NCI-H526 treated with DMSO at 0.1 percent for 48 hours (cell line): ENCODE measurements around the gene TMEM87B.
"Not testable (repeated sequence)": the region's sequence is repeated elsewhere in the genome, so short reads cannot be mapped to it uniquely, and the experiment has no call there.

ENCODE experiments used
- DNase-seq: peaks from one replicate; lab custom pipeline; 2025; lab: John Stamatoyannopoulos, UW

Gene TMEM87B

DNA sequence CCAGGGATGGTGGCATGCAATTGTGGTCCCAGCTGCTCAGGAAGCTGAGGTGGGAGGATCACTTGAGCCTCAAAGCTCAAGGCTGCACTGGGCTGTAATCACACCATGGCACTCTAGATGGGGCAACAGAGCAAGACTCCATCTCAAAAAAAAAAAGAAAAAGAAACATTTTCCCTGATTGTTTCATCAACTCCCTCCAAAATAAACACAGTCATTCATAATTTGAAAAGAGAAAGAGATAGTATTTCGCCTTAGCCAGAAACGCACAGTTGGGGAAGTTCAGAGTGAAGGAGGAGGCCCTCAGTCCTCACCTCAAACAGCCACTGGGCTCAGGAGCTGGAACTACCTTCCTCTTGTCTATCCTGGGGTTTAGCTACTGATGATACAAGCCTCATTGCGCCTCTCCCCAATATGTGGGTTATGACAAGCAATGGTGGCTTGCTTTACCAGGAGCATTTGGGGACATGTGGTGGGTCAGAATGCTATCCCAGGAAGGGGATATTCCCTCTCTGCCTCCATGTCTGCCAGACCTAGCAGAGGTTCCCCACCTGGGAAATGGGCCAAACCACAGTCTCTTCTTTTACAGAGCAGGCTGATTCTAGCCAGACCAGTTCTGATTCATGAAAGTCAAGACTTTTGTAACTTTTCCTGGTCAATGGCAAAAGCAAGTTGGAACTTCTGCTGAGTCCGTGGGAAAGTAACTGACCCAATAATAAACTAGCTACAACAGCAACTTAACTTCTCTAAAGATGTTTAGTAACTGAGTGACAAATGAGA lies 22.2 kb upstream of the TMEM87B start:
- DNase-seq, result no peak

DNA sequence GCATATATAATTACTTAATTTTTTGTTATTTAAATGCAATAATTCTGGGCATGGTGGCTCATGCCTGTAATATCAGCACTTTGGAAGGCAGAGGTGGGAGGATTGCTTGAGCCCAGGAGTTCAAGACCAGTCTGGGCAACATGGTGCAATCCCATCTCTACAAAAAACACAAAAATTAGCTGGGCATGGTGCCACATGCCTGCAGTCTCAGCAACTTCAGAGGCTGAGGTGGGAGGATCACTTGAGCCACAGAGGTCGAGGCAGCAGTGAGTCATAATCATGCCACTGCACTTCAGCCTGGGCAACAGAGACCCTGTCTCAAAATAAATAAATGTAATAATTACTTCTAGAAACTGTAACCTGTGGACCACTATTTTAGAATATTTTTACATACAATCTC lies 21.5 kb upstream of the TMEM87B start:
- no peak for DNase-seq

DNA sequence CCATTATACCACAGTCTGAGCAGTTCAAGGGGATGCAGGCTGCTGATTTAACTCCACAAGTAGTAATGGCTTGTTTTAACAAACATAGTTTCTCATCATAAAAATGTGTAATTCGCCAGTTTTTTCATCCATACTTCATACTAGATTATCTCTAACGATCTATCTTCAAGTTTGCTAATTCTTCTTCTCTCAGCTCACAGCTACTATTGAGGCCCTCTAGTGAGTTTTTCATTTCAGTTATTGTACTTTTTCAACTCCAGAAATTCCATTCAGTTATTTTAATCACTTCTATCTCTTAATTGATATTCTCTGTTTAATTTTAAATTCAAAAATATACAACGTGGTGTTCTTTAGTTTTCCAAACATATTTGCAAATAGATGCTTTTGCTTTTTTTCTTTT lies 20.1 kb upstream of the TMEM87B start:
- DNase-seq, result no peak

DNA sequence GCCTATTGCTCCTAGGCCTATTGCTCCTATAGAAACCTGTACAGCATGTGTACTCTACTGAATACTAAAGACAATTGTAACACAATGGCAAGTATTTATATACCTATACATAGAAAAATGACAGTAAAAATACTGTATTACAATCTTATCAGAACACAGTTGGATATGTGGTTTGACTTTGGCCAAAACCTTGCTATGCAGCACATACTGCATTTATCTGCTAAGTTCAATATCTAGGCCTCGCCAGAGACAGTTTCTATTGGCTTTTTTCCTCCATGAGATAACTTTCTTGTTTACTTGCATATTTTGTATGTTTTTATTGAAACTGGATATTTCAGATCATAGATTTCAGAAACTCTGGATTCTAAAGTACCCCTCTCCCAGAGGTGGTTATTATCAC lies 19.3 kb upstream of the TMEM87B start:
- no peak for DNase-seq

DNA sequence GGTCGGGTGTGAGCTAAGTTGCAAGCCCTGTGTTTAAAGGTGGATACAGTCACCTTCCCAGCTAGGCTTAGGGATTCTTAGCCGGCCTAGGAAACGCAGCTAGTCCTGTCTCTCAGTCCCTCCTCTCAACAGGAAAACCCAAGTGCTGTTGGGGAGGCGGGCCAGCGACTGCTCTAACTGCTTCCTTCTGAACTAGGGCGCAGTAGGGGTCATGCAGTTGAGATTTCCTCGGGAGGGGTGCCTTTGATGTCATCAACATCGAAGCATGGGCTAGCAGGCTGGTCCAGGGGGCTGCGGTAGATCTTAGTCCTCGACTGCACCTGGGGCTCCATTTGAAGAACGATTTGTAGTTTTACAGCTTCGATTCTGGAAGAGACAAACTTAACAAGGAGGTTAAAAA lies 15.5 kb upstream of the TMEM87B start:
- DNase-seq, result not testable (repeated sequence)

DNA sequence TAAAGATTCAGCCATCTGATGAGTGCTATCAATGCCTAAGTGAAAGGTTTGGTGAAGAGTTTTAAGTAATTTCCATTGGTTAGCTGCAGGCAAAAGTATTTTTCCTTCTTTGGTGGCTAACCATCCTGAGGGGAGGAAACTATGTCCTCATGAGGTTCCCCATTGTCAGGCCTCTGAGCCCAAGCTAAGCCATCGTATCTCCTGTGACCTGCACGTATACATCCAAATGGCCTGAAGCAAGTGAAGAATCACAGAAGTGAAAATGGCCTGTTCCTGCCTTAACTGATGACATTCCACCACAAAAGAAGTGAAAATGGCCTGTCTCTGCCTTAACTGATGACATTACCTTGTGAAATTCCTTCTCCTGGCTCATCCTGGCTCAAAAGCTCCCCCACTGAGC lies 15.0 kb upstream of the TMEM87B start:
- DNase-seq, result not testable (repeated sequence)

DNA sequence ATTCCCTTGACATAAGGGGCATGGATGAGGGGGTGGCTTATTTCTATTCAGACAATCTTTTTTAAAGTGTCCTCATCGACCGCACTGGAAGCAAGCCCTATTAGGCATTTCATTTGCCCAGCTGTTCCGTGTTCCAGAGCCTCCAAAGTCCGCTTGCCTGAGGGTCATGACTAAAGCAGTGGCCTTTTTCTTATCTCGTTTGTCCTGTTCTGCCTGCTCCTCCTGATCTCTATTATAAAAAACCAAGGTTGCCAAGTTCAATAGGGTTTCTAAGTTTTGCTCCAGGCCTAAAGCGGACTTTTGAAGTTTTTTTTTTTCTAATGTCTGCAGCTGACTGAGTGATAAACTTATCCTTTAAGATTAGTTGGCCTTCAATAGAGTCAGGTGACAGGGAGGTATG lies 13.6 kb upstream of the TMEM87B start:
- not testable (repeated sequence) for DNase-seq

DNA sequence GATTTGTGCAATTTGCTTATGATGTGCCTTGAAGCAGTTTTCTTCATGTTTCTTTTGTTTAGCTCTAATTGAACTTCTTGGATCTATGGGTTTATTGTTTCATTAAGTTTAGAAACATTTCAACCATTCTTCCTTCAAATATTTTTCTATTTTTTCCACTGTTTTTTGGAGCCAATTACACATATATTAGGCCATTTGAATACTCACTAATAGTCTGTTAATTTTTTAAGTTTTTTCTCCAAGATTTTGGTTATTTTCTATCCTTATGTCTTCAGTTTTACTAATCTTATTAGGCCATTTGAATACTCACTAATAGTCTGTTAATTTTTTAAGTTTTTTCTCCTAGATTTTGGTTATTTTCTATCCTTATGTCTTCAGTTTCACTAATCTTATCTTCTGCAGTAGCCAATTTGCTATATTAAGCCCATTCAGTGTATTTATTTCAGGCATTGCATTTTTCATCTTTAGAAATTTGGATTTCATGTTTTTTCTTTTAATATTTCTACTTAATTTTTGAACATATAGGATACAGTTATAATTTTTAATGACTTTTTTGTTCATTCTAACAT lies 9.5 kb upstream of the TMEM87B start:
- no peak for DNase-seq

DNA sequence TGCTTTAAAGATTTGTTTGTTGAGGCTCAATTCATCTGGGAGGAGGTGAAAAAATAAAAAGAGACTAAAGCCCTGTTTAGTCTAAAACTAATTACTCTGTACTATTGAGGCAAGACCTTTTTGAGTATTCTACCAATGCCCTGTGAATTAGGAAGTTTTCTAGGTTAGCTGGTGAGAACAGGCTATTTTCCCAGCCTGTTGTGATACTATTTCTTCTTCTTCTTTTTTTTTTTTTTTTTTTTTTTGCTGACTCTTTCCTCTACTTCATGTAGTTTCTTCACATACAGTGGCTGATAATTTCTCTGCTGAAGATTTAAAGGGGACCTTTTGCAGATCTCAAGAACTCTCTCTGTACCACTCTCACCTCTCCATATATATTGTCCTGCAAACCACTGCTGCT lies 8.8 kb upstream of the TMEM87B start:
- DNase-seq, result no peak

DNA sequence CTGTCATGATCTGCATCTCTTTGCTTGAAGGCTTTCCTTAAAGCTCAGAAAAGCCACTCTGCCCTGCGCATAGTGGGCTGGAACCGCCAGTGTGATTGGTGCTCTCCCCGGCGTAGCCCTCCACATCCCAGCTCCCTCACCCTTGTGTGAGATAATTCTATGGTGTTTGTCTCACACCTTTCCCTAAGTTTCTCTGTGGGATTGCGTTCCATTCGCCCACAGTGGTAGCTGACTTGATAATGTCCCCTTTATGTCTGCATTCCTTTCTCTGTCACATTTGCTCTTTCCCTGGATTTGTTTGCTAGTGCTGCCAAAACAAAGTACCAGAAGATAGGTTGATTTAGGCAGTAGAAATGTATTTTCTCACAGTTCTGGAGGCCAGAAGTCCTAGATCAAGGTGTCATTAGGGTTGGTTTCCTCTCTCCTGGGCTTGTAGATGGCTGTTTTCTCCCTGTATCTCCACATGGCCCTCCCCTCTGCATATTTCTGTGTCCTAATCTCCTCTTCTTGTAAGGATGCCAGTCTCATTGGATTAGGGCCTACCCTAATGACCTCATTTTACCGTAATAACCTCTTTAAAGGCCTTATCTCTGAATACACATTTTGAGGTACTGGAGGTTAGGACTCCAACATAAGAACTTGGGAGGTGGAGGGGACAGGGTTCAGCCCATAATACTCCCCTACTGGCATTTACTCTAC lies 7.4 kb upstream of the TMEM87B start:
- no peak for DNase-seq

DNA sequence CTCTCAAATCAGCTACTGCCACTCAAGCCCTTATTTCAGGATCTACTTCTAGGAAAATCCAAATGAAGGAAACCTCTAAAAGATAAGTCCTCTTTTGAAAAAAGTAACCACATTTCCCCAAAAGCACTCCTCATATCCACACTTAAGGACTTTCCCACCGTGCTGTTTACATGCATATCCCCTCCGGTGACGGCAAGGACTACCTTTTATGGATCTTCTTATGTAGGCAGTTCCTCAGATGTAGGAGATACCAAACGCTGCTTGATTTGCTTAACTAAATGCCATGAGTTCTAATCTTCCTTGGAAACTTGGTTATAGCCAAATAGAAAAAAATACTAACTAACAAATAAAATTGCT lies 6.9 kb upstream of the TMEM87B start:
- no peak for DNase-seq

DNA sequence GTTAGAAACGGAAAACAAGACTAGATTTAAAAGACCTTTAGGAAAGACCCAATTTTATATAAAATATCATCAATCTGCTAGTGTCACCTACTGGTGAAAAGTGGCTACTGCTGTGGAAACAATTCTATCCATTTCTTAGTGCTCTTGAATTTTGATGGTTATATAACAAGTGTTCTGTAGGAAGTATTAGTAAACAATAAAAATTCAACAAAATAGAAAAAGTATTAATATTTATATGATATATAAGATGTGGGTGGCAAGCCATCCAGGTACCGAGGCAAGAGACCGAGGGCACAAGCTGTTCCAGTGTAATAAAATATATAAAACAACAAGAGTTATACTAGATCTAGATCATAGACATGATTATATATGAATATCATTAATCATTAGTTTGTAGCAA lies 6.2 kb upstream of the TMEM87B start:
- DNase-seq, result peak; percentile 43

DNA sequence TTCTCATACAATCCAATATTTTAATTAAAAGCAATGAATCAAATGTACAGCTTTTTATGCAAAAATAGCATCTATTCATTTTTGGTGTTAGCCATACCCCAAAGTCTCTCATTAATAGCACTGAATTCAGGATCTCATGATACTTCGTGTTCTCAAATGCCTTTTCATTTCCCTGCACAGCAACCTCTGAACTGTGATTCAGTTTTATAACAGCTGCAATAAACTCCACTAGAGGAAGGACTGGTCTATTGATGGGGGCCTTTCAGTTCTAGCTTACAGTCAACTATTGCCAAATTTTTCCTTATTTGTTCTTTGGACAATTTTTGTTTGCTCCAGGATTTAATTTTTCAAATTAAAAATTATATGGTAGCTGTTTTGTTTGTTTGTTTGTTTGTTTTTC lies 4.8 kb upstream of the TMEM87B start:
- DNase-seq, result no peak

DNA sequence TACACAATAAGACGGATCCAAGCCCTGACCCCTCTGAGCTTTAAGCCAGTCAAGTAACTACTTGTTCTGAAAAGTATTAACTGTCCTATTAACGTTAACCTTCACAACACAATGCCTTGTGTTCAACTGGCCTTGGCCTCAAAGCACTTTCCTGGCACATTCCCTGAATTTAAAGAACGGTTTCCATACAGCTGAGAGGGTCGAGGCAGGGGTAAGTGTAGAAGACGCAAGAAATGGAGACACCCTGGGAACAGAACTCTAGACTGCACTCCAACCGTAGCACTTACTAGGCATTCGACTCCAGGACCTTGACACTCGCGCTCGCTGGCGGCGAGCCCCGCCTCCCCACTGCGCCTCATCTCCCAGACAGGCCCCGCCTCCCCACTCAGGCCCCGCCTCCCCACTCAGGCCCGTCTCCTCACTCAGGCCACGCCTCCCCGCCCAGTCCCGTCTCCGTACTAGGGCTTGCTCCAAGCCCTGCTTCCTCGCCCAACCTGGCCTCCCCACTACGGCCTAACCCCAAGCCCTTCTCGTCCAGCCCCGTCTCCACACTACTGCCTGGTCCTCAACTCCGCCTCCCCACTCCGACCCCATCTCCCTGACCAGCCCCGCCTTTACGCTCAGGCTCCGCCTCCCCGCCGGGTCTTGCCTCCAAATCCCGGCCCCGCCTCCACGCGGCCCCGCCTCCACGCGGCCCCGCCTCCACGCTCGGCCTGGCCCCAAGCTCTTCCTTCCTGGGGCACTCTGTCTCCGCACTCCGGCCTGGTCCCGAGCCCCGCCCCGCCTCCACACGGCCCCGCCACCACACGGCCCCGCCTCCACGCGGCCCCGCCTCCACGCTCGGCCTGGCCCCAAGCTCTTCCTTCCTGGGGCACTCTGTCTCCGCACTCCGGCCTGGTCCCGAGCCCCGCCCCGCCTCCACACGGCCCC lies 887 bp upstream of the TMEM87B start:
- peak; percentile 96 for DNase-seq

DNA sequence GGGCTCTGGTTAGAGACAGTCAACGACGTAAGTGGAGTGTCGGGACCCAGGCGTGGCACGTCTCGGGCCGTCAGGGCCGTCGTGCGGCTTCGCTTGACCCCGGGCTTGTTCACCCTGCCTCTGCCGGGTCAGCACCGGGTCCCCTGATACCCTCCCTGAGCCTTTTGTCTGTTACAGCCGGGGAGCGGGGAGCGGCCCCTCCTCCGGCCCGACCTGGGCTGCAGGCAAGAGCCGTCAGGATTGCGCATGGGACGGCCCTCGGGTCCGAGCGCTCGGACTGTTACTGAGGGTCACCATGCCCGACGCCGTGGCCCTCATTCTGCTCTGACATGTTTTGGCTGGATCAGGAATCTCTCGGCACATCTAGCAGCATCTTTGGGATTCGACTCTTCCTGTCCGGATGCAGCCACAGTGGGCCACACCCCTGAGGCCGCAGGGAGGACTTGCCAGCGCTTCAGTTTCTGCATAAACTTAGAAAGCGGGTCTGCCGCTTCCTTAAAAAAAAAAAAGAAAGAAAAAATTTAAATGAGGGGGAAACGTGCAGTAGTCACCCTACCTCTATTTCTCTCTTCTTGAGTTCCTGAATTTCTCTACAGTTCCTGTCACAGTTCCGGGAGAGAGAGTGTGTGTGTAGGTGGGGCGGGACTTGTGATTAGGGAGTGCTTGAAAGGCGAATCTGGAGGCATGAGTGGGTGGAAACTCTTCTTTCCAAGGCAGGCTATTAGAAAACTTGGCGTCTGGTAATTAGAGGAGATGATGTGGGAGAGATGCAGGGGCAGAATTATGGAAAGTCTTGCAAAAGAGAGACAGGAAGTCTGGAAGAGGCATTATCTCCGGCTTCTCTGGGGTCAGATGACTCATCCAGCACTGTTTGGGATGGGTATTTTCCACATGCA lies 909 bp downstream of the TMEM87B start:
- DNase-seq, result no peak

DNA sequence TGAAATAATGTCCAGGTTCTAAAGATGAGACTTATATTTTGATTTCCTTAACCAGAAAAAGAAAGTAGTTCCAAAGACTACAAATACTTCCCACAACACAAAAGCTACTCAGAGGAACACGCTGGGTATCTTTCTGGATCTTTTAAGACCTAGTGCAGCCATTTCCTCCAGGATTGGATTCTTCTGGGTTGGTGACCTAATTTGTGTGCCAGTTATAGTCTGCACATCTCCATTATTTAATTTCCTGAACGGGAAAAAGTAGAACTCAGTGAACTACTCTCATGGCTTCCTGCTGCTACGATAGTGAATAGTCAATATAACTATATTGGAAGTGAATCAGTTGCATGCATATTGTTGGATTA lies 1.5 kb downstream of the TMEM87B start:
- DNase-seq, result no peak

DNA sequence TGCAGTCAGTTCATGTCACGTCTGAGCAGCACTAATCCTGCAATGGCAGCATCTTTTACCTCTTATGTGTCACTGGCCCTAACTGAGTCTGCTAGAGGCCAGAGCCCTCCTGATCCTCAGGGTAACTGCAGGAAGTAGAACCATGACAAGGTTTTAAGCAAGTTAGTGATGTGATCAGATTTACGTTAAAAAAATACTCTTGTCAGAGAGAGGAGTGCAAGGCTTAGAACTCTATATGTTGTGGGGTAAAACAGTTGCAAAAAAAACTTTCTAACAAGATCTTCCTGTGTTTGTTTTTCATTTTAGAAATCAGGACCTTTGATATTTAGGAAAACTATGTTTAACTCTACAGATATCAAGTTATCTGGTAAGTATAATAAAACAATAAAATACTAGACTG lies 4.6 kb downstream of the TMEM87B start:
- no peak for DNase-seq

DNA sequence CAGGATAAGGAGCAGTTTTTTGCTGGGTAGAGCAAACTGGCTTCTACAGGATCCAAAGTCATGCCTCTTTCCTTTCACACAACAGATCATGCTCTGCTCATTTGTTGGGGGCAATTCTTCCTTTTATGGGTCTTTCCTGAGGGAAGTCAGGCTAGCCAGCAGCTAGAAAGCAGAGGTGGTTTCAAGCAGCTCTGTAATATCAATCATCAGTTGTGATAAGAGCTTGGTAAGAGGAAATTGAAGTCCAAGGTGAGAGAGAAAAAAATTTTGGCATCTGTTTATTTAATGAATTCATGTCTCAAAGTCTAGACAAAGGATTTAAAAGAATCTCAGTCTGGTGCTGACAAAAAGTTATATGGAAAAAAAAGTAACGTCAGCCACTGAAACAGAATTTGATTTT lies 6.2 kb downstream of the TMEM87B start:
- no peak for DNase-seq

DNA sequence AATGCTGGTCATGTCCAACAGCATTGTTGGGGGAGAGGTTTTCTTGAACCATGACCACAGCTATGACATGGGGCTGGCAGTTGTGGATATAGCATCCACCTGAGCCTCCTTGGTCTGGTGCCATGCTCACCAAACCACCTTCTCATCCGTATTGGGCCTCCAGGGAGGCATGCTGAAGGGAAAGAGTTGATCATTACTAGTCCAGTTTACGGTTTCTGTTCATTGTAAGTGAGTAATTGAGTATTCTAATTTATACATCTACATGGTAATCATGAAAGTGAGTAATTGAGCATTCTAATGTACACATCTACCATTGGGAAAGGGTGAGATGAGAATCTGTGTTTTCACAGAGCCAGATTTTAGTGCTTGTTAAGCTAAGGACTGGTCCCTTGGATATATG lies 6.8 kb downstream of the TMEM87B start:
- no peak for DNase-seq

DNA sequence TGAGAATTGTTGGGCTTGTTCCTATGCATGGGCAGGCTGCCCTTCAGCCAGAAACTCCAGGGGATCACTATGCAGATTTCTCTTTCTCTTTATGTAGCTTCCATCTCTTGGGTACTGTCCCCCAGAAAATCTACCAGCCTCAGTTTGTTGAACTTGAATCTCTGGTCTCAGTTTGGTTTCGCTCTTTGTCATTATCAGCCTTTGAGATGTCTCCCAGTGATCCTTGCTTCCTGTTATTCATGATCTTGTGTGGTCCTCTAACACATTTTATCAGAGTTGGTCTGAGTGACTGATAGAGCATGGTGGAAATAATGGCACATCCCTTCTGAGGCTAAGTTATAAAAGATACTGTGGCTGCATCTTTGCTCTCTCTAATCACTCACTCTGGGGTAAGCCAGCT lies 7.8 kb downstream of the TMEM87B start:
- no peak for DNase-seq

DNA sequence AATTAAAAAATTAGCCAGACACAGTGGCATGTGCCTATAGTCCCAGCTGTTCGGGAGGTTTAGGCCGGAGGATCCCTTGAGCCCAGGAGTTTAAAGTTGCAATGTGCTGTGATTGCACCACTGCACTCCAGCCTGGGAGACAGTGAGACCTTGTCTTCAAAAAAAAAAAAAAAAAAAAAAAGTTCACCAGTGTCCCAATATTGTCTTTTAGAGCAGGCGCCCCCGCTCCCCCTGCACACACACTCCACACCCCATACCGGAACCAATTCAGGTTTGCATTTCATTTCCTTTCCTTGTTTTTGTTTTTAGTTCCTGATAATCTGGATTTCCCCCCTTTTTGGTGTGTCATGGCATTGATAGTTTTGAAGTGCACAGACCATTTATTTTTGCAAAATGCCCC lies 10.4 kb downstream of the TMEM87B start:
- no peak for DNase-seq

DNA sequence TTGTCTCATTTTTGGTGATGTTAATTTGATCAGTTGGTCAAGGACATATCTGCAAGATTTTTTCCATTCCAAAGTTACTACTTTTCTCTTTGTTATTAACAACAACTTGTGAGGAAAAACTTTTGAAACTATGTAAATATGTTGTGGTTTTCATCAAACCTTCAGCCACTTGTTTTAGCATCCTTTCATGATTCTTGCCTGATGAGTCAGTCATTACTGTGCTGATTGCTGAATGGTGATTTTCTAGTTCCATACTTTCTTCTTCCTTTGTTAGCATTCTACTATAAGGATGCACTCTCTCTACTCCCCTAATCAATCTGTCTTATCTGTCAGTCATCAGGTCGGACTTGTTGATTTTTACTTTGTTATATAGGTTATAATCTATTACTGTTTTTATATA lies 10.9 kb downstream of the TMEM87B start:
- DNase-seq, result no peak
